HUES48 (cell line): Measurements from ENCODE around the gene DMRTB1.

Experiments used
- H3K27ac ChIP-seq: one replicate; pipeline ENCODE4 v1.7.0; 2013; ENCODE audit warnings: low read depth, low read length, inconsistent platforms
- H3K27me3 ChIP-seq: 2 replicates; pipeline ENCODE4 v1.6.1; 2013; ENCODE audit warnings: mild to moderate bottlenecking, low read length; ENCODE audit not compliant: control insufficient read depth, insufficient read depth
- H3K36me3 ChIP-seq: 2 replicates; pipeline ENCODE4 v1.6.1; 2013; ENCODE audit warnings: low read length; ENCODE audit not compliant: control insufficient read depth, insufficient read depth
- H3K4me1 ChIP-seq: 2 replicates; pipeline ENCODE4 v1.6.1; 2013; ENCODE audit warnings: mild to moderate bottlenecking, low read length; ENCODE audit not compliant: control insufficient read depth, insufficient read depth
- H3K4me3 ChIP-seq: 2 replicates; pipeline ENCODE4 v1.5.1; 2013; ENCODE audit warnings: mild to moderate bottlenecking, low read depth, low read length
- H3K9ac ChIP-seq: 2 replicates; pipeline ENCODE4 v1.6.1; 2013; ENCODE audit warnings: mild to moderate bottlenecking, low read depth, low read length, moderate library complexity
- H3K9me3 ChIP-seq: 2 replicates; pipeline ENCODE4 v1.6.1; 2013; ENCODE audit warnings: low read length; ENCODE audit not compliant: control insufficient read depth, insufficient read depth

The DMRTB1 gene

GRCh38 chr1:53511933-53512806 is 53.0 kb downstream of the DMRTB1 start:
- no peaks in the 10 kb centered on the region for H3K27me3 ChIP-seq
- no peaks in the 10 kb centered on the region for H3K9me3 ChIP-seq
- H3K4me3 ChIP-seq, result no peak overlapping the region
- H3K9ac ChIP-seq, result no peak overlapping the region
- H3K4me1 ChIP-seq, result no peaks in the 10 kb centered on the region
- H3K27ac ChIP-seq, result no peak overlapping the region
- no peaks in the 10 kb centered on the region for H3K36me3 ChIP-seq

GRCh38 chr1:53512807-53513755 is 53.9 kb downstream of the DMRTB1 start:
- Histone ChIP-seq H3K4me3 (no peak overlapping the region), H3K9ac (no peak overlapping the region), H3K36me3 (no peaks in the 10 kb centered on the region), H3K4me1 (no peaks in the 10 kb centered on the region), H3K27me3 (no peaks in the 10 kb centered on the region), H3K9me3 (no peaks in the 10 kb centered on the region), H3K27ac (no peak overlapping the region)

DNA sequence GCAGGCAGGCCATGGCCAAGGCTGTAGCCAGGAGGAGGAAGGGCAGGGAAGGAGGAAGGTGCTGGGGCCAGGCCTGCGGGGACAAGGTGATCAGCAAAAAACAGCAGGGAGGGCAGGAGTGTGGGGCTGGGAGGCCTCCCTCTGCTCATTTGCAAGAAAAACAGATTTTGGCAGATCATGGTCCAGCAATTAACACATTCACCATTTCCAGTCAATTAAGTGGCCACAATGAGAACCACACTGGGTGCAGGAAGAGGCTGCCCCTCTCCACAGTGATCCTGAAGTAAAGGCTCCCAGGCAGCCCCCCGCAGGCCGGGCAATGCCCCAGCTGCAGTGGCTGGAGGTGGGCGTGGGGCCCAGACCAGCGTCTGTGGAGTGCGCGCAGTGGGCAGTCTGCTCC is 54.6 kb downstream of the DMRTB1 start:
- no peaks in the 10 kb centered on the region for H3K36me3 ChIP-seq

GRCh38 chr1:53514436-53514835 is 55.2 kb downstream of the DMRTB1 start:
- no peaks in the 10 kb centered on the region for H3K36me3 ChIP-seq
- no peaks in the 10 kb centered on the region for H3K27me3 ChIP-seq
- no peak overlapping the region for H3K27ac ChIP-seq
- no peaks in the 10 kb centered on the region for H3K9me3 ChIP-seq
- H3K9ac ChIP-seq, result no peak overlapping the region
- no peak overlapping the region for H3K4me3 ChIP-seq
- H3K4me1 ChIP-seq, result no peaks in the 10 kb centered on the region

More for the DNA sequence above, 54.6 kb downstream of the DMRTB1 start:
- Histone ChIP-seq H3K9me3 (no peaks in the 10 kb centered on the region), H3K4me1 (no peaks in the 10 kb centered on the region), H3K9ac (no peak overlapping the region), H3K27ac (no peak overlapping the region), H3K27me3 (no peaks in the 10 kb centered on the region), H3K4me3 (no peak overlapping the region)

DNA sequence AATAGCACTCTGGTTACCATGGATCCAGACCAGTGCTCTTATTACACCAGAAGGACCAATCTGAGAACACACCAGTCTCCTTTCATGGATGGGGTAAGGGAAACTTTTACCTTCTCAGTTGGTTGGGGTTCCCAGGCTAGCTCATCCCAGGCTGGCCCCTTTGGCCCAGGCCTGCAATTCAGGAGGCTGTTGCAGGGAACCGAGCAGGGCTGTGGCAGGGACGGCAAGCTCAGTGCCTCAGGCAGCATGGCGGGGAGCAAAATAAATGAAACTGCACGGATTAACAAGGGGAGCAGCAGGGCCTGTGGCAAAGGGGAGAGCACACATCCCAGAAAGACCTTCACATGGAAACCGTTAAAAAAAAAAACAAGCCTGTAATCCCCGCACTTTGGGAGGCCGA is 57.0 kb downstream of the DMRTB1 start:
- no peaks in the 10 kb centered on the region for H3K9me3 ChIP-seq
- no peaks in the 10 kb centered on the region for H3K36me3 ChIP-seq
- no peaks in the 10 kb centered on the region for H3K4me1 ChIP-seq
- no peaks in the 10 kb centered on the region for H3K27me3 ChIP-seq
- H3K27ac ChIP-seq, result no peak overlapping the region
- H3K9ac ChIP-seq, result no peak overlapping the region
- H3K4me3 ChIP-seq, result no peak overlapping the region
